Activated naive CD8-positive, alpha-beta T cell (primary cell): Measurements from ENCODE around the gene B4GALNT2.
A peak's percentile ranks its signal among the peaks of the same experiment; 100 is the strongest.

Experiments
- H3K27ac Mint-ChIP-seq: one replicate; pipeline ENCODE4 v1.8.0; 2021; ENCODE audit warnings: mixed read lengths
- H3K27me3 Mint-ChIP-seq: one replicate; pipeline ENCODE4 v1.8.0; 2021; ENCODE audit warnings: mixed read lengths
- H3K36me3 Mint-ChIP-seq: one replicate; pipeline ENCODE4 v1.8.0; 2021; ENCODE audit warnings: mixed read lengths
- H3K4me1 Mint-ChIP-seq: one replicate; pipeline ENCODE4 v1.8.0; 2021; ENCODE audit warnings: low read depth, mixed read lengths
- H3K4me3 Mint-ChIP-seq: one replicate; pipeline ENCODE4 v1.8.0; 2021; ENCODE audit warnings: mild to moderate bottlenecking, mixed read lengths
- H3K9me3 Mint-ChIP-seq: one replicate; pipeline ENCODE4 v1.8.0; 2021; ENCODE audit warnings: low read depth, mixed read lengths

The B4GALNT2 gene

GRCh38 chr17:49203796-49204195 is 71.2 kb downstream of the B4GALNT2 start:
- H3K4me1 Mint-ChIP-seq: peaks cover 13% of the 10 kb centered on the region
- H3K36me3 Mint-ChIP-seq: peaks cover 13% of the 10 kb centered on the region
- no peak overlapping the region for H3K27ac Mint-ChIP-seq
- H3K9me3 Mint-ChIP-seq: no peaks in the 10 kb centered on the region
- H3K27me3 Mint-ChIP-seq: no peaks in the 10 kb centered on the region
- H3K4me3 Mint-ChIP-seq: no peak overlapping the region

- H3K36me3 Mint-ChIP-seq: peaks cover 13% of the 10 kb centered on the region
- peaks cover 21% of the 10 kb centered on the region for H3K4me1 Mint-ChIP-seq
- no peaks in the 10 kb centered on the region for H3K9me3 Mint-ChIP-seq
- H3K27ac Mint-ChIP-seq: no peak overlapping the region
- no peak overlapping the region for H3K4me3 Mint-ChIP-seq
- H3K27me3 Mint-ChIP-seq: no peaks in the 10 kb centered on the region
Measured at GRCh38 chr17:49204516-49204915, 71.9 kb downstream of the B4GALNT2 start.

- Mint-ChIP-seq H3K36me3 (peaks cover 8% of the 10 kb centered on the region), H3K9me3 (no peaks in the 10 kb centered on the region), H3K4me1 (peaks cover 61% of the 10 kb centered on the region), H3K27ac (peak overlapping the region; percentile 88), H3K4me3 (peak overlapping the region; percentile 92), H3K27me3 (no peaks in the 10 kb centered on the region)
Measured at GRCh38 chr17:49209061-49209571, 76.5 kb downstream of the B4GALNT2 start.

- peak within 1 kb of the TSS; percentile 92 for H3K4me3 Mint-ChIP-seq
- H3K4me1 Mint-ChIP-seq: peaks cover 73% of the 10 kb centered on the region
- peak within 1 kb of the TSS; percentile 88 for H3K27ac Mint-ChIP-seq
- no peaks in the 10 kb centered on the region for H3K27me3 Mint-ChIP-seq
- no peaks in the 10 kb centered on the region for H3K9me3 Mint-ChIP-seq
- H3K36me3 Mint-ChIP-seq: peaks cover 11% of the 10 kb centered on the region
Measured at GRCh38 chr17:49210158-49211029, 77.8 kb downstream of the B4GALNT2 start, which contains the start of the genes ABI3 and GNGT2. Gene ABI3, plus strand, starts transcription at chr17:49210707. Its CDS starts 18 bp downstream, at chr17:49210725. Gene GNGT2, minus strand, starts transcription at chr17:49210574. Its CDS starts 3,152 bp downstream, at chr17:49207422.

GRCh38 chr17:49213399-49213798 is 80.8 kb downstream of the B4GALNT2 start:
- H3K36me3 Mint-ChIP-seq: peaks cover 14% of the 10 kb centered on the region
- H3K27me3 Mint-ChIP-seq: no peaks in the 10 kb centered on the region
- peaks cover 87% of the 10 kb centered on the region for H3K4me1 Mint-ChIP-seq
- H3K9me3 Mint-ChIP-seq: no peaks in the 10 kb centered on the region
- H3K4me3 Mint-ChIP-seq: peak overlapping the region; percentile 69
- H3K27ac Mint-ChIP-seq: peak overlapping the region; percentile 96

GRCh38 chr17:49213847-49214246 is 81.3 kb downstream of the B4GALNT2 start:
- H3K36me3 Mint-ChIP-seq: peaks cover 14% of the 10 kb centered on the region
- peak overlapping the region; percentile 78 for H3K4me3 Mint-ChIP-seq
- no peaks in the 10 kb centered on the region for H3K9me3 Mint-ChIP-seq
- H3K4me1 Mint-ChIP-seq: peaks cover 86% of the 10 kb centered on the region
- no peaks in the 10 kb centered on the region for H3K27me3 Mint-ChIP-seq
- H3K27ac Mint-ChIP-seq: peak overlapping the region; percentile 96

GRCh38 chr17:49214676-49215360 is 82.2 kb downstream of the B4GALNT2 start:
- Mint-ChIP-seq H3K36me3 (peaks cover 14% of the 10 kb centered on the region), H3K27ac (peak overlapping the region; percentile 96), H3K9me3 (no peaks in the 10 kb centered on the region), H3K27me3 (no peaks in the 10 kb centered on the region), H3K4me3 (peak overlapping the region; percentile 78), H3K4me1 (peaks cover 86% of the 10 kb centered on the region)

GRCh38 chr17:49216482-49216881 is 83.9 kb downstream of the B4GALNT2 start:
- Mint-ChIP-seq H3K36me3 (peaks cover 14% of the 10 kb centered on the region), H3K27me3 (no peaks in the 10 kb centered on the region), H3K4me1 (peaks cover 75% of the 10 kb centered on the region), H3K4me3 (peak overlapping the region; percentile 78), H3K27ac (peak overlapping the region; percentile 91), H3K9me3 (no peaks in the 10 kb centered on the region)

- peak overlapping the region; percentile 91 for H3K27ac Mint-ChIP-seq
- no peaks in the 10 kb centered on the region for H3K27me3 Mint-ChIP-seq
- peaks cover 14% of the 10 kb centered on the region for H3K36me3 Mint-ChIP-seq
- peak overlapping the region; percentile 78 for H3K4me3 Mint-ChIP-seq
- peaks cover 71% of the 10 kb centered on the region for H3K4me1 Mint-ChIP-seq
- no peaks in the 10 kb centered on the region for H3K9me3 Mint-ChIP-seq
Measured at GRCh38 chr17:49216953-49217650, 84.5 kb downstream of the B4GALNT2 start.

- Mint-ChIP-seq H3K4me3 (peak overlapping the region; percentile 81), H3K4me1 (peaks cover 66% of the 10 kb centered on the region), H3K9me3 (no peaks in the 10 kb centered on the region), H3K36me3 (peaks cover 14% of the 10 kb centered on the region), H3K27ac (peak overlapping the region; percentile 93), H3K27me3 (no peaks in the 10 kb centered on the region)
Measured at GRCh38 chr17:49217651-49218413, 85.3 kb downstream of the B4GALNT2 start.

GRCh38 chr17:49218941-49219913 is 86.7 kb downstream of the B4GALNT2 start:
- Mint-ChIP-seq H3K27ac (peak overlapping the region; percentile 92), H3K27me3 (no peaks in the 10 kb centered on the region), H3K36me3 (peaks cover 14% of the 10 kb centered on the region), H3K4me1 (peaks cover 63% of the 10 kb centered on the region), H3K4me3 (peak overlapping the region; percentile 72), H3K9me3 (no peaks in the 10 kb centered on the region)

- no peak overlapping the region for H3K4me3 Mint-ChIP-seq
- no peaks in the 10 kb centered on the region for H3K9me3 Mint-ChIP-seq
- H3K4me1 Mint-ChIP-seq: peaks cover 59% of the 10 kb centered on the region
- no peaks in the 10 kb centered on the region for H3K27me3 Mint-ChIP-seq
- H3K36me3 Mint-ChIP-seq: peaks cover 9% of the 10 kb centered on the region
- H3K27ac Mint-ChIP-seq: no peak overlapping the region
Measured at GRCh38 chr17:49219987-49220386, 87.4 kb downstream of the B4GALNT2 start.

- Mint-ChIP-seq H3K27ac (no peak overlapping the region), H3K9me3 (no peaks in the 10 kb centered on the region), H3K27me3 (peaks cover 2% of the 10 kb centered on the region), H3K4me1 (peaks cover 35% of the 10 kb centered on the region), H3K4me3 (peak overlapping the region; percentile 84), H3K36me3 (no peaks in the 10 kb centered on the region)
Measured at GRCh38 chr17:49223168-49223516, 90.6 kb downstream of the B4GALNT2 start.
